Spleen (tissue), 7 donors: ENCODE measurements around the gene CCDC188.

Experiments
- CTCF ChIP-seq, 11 experiments: fragments of 200-600 bp in 7 of 11; fragments of 450-650 bp in 4 of 11; sonication (generic) in 4 of 11; IDR thresholded peaks in 8 of 11; conservative IDR thresholded peaks in 3 of 11; 1 replicate in 7 of 11; 2 replicates in 4 of 11; pipeline versions ENCODE4 v1.4.0 to v1.8.0; 2016 to 2021; ENCODE audit warnings: antibody characterized with exemption in 11 of 11, inconsistent platforms in 4 of 11, mild to moderate bottlenecking in 1 of 11
- POLR2AphosphoS5 ChIP-seq, 3 donors: sonication (generic); formaldehyde crosslinking; IDR thresholded peaks; one replicate each; pipeline ENCODE4 v1.5.1; 2017; ENCODE audit warnings: antibody characterized with exemption in 3 of 3
- donor health status: DM: no; HTN: no; CAD: no; lungs with moderate emphysema.
- donor health status: DM: no; HTN: no; CAD: no.
- donor health status: DM: no; HTN: no; CAD: no.

GRCh38 chr22:20117633-20118299 is 33.1 kb downstream of the CCDC188 start:
- no peak for TF ChIP-seq CTCF (IDR thresholded peaks at IDR 0.05 in 8 of 11, conservative IDR thresholded peaks at IDR 0.05 in 3 of 11)
- TF ChIP-seq POLR2AphosphoS5 (IDR thresholded peaks at IDR 0.05) = no peak
